T-helper 9 cell (primary cell): ENCODE measurements around the gene PAK5.

Experiments used
- DNase-seq: peaks from one replicate; pipeline ENCODE4 v3.0.0-alpha.2; 2020

The PAK5 gene

GRCh38 chr20:9515741-9516233, 323.1 kb downstream of the PAK5 start:
- no peak for DNase-seq

GRCh38 chr20:9515214-9515585, 323.7 kb downstream of the PAK5 start:
- DNase-seq, result no peak

GRCh38 chr20:9514461-9515213, 324.2 kb downstream of the PAK5 start, which contains the start of gene LAMP5:
Gene LAMP5 (plus strand): TSS chr20:9514590. CDS start chr20:9514853, 263 bp downstream.
- DNase-seq, result no peak

GRCh38 chr20:9514072-9514460, 324.8 kb downstream of the PAK5 start:
- no peak for DNase-seq

GRCh38 chr20:9510911-9511310, 328.0 kb downstream of the PAK5 start:
- DNase-seq, result no peak

- no peak for DNase-seq
Observed at GRCh38 chr20:9509246-9509645, 329.6 kb downstream of the PAK5 start.

GRCh38 chr20:9508696-9509178, 330.1 kb downstream of the PAK5 start:
- no peak for DNase-seq

GRCh38 chr20:9508240-9508661, 330.6 kb downstream of the PAK5 start:
- no peak for DNase-seq

GRCh38 chr20:9507544-9508239, 331.2 kb downstream of the PAK5 start:
- DNase-seq, result no peak

- DNase-seq, result no peak
Observed at GRCh38 chr20:9506964-9507369, 331.9 kb downstream of the PAK5 start.

GRCh38 chr20:9506280-9506821, 332.5 kb downstream of the PAK5 start:
- no peak for DNase-seq

GRCh38 chr20:9503526-9504245, 335.2 kb downstream of the PAK5 start:
- no peak for DNase-seq

GRCh38 chr20:9501473-9501872, 337.4 kb downstream of the PAK5 start:
- no peak for DNase-seq

GRCh38 chr20:9500121-9500520, 338.8 kb downstream of the PAK5 start:
- no peak for DNase-seq

- no peak for DNase-seq
Observed at GRCh38 chr20:9499126-9499899, 339.6 kb downstream of the PAK5 start.

- DNase-seq, result no peak
Observed at GRCh38 chr20:9498322-9498721, 340.6 kb downstream of the PAK5 start.

- DNase-seq, result no peak
Observed at GRCh38 chr20:9496155-9496554, 342.7 kb downstream of the PAK5 start.

- DNase-seq, result no peak
Observed at GRCh38 chr20:9495701-9496100, 343.2 kb downstream of the PAK5 start.

GRCh38 chr20:9493803-9494202, 345.1 kb downstream of the PAK5 start:
- DNase-seq, result no peak

GRCh38 chr20:9492067-9492466, 346.8 kb downstream of the PAK5 start:
- DNase-seq, result no peak

- no peak for DNase-seq
Observed at GRCh38 chr20:9491324-9491723, 347.6 kb downstream of the PAK5 start.

GRCh38 chr20:9490631-9491030, 348.2 kb downstream of the PAK5 start:
- no peak for DNase-seq
